H1 (cell line): Measurements from ENCODE around the gene CACNA1B.

Experiments
- ATF3 ChIP-seq: IDR thresholded peaks from 2 replicates; pipeline ENCODE4 v1.6.1; 2011; ENCODE audit warnings: low read depth, mild to moderate bottlenecking, low read length; ENCODE audit not compliant: insufficient read depth
- CHD2 ChIP-seq: IDR thresholded peaks from 2 replicates; pipeline ENCODE4 v1.6.1; 2012; ENCODE audit warnings: low read length, improper control_type of control experiment
- CTCF ChIP-seq, 3 experiments: IDR thresholded peaks; 1 replicate in 2 of 3; 2 replicates in 1 of 3; pipeline versions ENCODE4 v1.5.1 to v1.6.1; 2011; ENCODE audit warnings: low read length in 3 of 3, mild to moderate bottlenecking in 3 of 3, inconsistent platforms in 2 of 3, low read depth in 1 of 3, moderate library complexity in 1 of 3; ENCODE audit not compliant: insufficient read depth in 1 of 3; ENCODE audit errors: control extremely low read depth in 1 of 3
- JUND ChIP-seq: IDR thresholded peaks from 2 replicates; pipeline ENCODE4 v1.6.1; 2011; ENCODE audit warnings: mild to moderate bottlenecking, improper control_type of control experiment, low read length
- PHF8 ChIP-seq: fragments of 200-600 bp; sonication (generic); conservative IDR thresholded peaks from 2 replicates; pipeline ENCODE4 v1.7.1; 2012; ENCODE audit warnings: low read depth, mild to moderate bottlenecking, inconsistent platforms, low read length, moderate library complexity

- TF ChIP-seq ATF3 (no peak), PHF8 (no peak), JUND (no peak), CTCF (IDR thresholded peaks at IDR 0.05; ENCODE audit: control extremely low read depth in 1 of 3, insufficient read depth in 1 of 3, low read depth in 1 of 3, low read length in 3 of 3) (no peak), CHD2 (no peak)
Measured at GRCh38 chr9:138121438-138122050, 244.0 kb downstream of the CACNA1B start.
